NCI-H2107 treated with DMSO at 0.1 percent for 48 hours (cell line): ENCODE measurements around the gene RAD51B.

Source experiments
- DNase-seq: peaks from one replicate; lab custom pipeline; 2025; ENCODE audit not compliant: unreplicated experiment; lab: John Stamatoyannopoulos, UW

RAD51B gene

DNA sequence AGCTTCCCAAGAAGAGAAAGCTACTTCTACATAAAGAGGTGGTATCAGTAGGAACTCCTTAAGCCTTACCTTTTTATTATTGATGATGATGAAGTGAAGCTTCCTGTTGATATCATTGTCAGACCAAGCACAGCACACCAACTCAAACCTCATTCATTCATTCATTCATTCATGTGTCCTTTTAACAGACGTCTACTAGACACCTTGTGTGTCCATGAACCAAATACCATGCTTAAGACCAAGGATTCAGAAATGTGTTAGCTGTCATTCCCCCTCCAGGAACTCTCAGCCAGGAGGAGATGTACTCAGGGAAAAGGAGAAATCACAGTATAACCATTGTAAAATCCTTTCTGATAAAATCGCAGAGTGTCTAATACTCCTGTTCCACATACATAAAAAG lies 778.5 kb downstream of the RAD51B start:
- DNase-seq, result no peak

DNA sequence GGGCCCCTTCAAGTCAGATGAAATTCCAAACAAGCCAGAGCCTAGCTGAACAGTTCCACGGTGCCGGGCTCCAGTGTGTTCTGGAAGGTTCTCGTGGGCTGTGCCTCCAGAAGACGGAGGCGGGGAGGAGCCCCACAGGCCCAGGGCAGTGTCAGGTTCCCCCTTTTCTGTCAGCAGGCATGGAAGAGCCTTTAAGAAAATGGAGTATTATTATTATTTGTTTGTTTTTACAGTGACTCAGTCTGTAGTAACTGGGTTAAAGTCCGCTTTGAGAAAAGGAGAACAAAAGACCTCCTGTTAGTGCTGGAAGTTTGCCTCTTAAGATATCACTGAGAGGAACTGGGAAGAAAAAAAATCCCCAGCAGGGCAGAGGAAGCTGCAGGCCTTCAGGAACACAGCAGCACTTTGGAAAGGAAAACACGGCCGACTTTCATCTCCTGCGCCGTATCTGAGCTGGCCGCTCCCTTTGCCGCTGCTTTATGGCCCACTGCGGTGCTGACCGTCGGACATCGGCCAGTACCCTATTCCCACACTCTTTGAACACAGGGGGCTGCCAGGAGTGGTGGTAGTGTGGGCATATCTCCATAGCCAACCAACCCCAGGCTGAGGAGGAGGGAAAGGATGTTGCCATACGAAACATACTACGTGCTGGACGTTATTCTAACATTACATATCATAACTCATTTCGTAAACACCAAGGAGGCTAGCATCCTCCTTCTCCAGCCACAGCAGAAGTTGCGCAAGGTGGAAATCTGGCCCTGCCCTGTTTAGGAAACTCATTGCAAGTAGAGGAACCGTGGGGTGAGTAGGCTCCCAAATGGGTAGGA lies 779.3 kb downstream of the RAD51B start:
- no peak for DNase-seq

DNA sequence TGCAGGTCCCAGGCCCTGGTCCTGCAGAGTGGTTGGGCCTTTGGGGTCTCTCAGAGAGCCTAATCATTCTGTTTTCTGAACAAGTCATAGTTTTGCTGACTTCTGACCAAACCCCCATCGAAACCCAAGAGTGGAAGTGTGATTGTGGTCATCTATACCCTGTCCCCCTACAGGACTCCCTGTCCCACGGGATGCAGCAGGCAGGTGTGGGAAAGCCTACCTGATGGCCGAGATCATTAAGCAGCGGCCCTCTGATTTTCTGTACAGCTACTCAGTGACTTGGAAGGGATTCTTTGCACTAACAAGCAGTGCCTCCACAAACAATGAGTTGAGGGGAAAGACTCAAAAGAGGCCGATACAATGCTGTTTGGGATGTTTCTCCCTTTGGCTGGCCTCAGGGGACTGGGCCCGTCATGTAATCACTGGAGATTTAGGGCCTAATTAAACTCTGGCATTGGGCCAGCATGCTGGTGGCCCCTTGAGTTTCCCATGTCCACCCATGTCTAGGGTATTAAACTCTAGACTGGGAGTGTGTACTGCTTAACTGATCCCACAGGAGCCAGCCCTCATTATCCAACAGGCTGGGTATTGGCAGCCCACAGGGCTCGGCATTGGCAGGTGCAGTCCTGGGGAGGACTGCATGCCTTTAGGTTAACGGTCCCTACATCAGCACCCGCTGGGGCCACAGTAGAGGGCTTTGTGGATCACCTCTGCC lies 780.5 kb downstream of the RAD51B start:
- no peak for DNase-seq

DNA sequence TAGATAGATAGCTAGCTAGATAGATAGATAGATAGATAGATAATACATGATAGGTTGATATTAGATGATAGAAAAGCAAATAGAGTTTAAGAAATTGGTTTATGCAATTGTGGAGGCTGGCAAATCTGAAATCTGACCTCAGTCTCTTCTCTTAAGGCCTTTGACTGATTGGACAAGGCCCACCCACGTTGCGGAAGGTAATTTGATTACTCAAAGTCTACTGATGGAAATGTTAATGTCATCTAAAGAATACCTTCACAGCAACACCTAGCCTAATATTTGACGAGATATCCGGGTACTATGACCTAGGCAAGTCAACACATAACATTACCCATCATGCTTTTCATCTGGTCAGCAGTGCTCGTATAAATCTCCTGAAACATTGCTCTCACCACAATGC lies 782.9 kb downstream of the RAD51B start:
- no peak for DNase-seq

DNA sequence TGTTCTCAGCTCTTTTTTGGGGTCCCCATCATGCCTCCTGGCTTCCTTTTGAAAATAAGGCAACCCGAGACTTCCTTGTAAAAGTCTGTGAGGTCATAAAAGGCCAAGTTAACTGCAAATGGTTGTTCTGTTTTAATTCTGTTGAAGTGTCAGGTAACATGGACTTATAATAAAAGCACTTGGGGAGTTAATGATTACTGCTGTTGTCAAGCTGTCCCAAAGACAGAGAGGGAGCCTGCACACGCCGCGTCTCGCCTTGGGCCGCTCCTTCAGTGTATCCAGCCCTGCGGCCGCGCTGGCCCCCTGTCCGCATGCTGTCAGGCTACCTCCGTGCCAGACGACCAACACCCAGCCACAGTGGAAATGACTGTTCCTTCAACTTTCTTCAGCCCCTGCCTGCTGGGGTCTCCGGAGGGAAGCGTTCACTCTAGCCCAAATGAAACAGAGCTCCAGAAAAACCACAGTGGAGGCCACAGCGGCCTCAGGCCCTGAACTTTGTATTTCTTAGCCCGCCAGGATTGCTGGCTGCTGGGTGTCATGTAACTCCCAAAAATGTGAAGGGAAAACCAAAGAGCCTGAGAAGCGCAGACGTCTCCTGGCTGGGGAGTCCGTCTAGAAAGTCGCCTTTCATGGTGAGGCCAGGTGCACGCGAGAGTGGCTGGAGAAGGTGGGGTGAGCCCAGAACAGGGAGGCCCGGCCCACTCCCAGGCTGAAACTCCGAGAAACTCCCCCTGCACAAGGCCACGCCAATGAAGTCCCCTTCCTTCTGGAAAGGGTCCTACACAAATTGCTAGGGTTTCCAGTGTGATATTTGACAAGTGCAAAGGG lies 784.2 kb downstream of the RAD51B start:
- no peak for DNase-seq

DNA sequence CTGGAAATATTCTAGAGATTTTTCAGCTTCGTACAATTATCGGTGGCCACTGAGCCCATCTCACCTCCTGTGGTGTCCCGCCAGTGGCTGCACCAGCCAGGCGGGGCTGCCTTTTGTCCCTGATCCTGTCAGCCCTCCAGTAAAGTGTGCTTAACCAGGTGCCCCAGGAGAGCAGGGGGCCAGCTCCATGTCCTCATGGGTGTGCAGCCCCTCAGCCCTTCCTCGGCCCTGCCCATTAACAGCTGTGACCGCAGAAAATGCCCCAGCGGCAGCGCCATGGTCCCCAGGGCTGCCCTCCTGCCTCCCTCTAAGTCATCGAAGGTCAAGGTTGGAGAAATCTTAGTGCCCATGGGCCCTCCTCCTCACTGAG lies 784.8 kb downstream of the RAD51B start:
- no peak for DNase-seq

DNA sequence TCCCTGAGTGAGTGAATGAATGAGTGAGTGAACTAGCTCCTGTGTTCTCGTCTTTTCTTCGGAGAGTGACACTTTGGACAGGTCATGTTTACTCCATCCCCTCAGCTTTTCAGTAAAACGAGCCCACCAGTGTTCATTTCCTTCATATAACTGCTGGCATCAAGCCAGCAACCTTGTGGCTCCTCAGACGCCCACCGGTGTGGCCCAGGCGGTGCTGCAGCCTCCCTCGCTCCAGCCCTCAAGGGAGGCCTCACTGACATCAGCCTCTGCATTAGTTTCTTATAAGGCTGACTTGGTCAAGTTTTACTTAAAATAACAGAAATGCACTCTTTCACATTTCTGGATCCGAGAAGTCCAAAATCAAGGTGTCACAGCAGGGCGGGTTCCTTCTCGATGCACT lies 785.2 kb downstream of the RAD51B start:
- no peak for DNase-seq

DNA sequence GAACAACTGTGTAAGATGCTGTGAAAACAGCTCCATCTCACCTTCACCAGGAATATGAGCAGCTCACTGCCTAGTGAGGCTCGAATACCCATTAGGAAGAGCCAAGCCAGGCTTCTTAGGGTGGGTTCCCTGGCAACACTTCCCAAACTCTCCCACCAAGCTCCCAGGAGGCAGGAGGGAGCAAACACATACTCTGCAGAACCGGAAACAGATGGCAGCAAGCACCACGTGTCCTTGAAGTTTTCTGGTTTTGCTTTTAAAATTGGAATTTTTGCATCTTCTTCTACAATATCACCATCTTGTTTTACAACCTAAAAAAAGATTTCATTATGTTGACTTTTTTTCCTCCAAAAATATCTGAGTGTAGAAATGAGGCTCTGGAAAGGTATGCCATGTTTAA lies 786.6 kb downstream of the RAD51B start:
- no peak for DNase-seq

DNA sequence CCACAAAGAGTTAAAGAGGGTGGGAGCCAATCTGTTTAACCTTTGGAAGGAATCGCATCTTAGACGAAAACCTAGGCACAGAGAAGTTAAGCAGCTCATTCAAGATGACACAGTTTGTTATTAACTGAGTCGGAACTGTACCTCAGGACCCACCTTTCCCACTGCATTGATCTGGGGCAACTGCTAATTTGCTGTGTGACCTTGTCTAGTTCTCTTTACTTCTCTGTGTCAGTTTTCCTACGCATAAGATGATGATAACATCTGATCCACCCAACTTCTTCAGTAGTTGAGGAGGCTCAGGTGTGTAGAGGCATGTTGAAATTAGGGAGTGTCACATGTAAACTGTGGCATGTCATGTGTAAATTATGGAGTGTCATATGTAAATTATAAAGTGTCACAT lies 787.1 kb downstream of the RAD51B start:
- no peak for DNase-seq

DNA sequence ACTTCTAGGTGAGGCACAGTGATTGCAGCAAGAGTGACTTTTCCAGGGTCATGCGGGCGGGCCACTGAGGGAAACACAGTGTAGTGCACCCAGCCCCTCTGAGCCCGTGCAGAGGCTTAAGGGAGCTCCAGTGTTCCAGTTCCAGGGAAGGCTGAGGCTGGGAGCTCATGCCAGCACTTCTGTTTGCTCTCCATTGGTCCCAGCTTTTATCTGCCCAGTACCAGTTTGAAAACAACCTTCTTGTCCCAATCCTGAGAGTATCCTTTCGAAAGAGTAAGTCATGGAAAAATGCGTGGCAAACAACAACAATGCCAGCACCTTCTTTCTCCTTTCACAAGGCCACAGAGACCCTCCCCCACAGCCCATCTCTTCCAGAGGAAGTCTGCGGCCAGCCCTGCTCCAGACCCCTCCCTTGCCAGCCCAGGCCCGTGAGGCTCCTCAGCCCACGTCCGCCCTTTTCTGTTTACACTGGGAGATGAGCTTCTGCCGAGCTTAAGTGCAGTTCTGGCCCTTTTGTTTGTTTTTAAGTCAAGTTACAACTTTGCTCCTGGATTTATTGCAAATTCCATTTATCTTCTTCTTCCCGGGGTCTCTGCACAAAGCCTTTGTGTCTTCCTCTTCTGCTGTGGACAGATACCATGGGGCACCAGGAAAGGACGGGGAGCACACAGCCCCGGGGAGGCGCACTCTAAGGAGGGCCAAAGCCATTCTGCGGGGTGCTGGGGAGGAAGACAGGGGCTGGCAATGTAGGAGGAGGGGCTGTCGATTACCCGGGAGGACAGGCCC lies 787.7 kb downstream of the RAD51B start:
- no peak for DNase-seq

DNA sequence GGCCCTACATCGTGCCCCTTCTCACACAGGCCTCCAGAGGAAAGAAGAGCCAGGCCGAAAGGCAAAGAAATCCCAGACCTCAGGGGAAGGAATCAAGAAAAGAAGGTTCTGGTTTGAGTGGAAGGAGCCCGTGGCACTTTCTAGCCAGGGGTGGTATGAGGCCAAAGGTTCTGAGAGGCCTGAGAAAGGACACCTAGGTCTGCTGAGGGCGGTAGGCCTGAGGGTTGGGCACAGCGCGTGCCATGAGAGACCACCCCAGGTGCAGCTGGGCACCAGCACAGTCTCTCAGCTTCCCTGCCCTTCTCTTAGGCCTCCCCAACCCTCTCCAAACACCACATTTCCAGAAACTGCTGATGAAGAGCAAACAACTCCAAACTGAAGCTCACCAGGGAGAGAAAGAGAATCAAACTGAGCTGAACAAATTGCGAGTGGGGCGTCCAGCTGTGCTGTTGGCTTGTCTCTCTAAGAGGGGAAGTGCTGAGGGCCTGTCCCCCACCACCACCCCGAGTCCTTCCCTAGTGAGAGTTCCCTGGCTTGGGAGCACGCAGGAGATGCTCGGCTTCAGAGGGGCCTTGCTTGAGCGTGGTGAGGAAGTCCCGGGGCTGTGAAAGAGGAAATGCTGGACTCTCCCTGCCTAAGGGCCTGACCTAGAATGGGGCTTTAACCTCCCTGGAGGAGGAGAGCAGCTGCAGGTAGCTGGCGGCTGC lies 788.4 kb downstream of the RAD51B start:
- DNase-seq, result no peak

DNA sequence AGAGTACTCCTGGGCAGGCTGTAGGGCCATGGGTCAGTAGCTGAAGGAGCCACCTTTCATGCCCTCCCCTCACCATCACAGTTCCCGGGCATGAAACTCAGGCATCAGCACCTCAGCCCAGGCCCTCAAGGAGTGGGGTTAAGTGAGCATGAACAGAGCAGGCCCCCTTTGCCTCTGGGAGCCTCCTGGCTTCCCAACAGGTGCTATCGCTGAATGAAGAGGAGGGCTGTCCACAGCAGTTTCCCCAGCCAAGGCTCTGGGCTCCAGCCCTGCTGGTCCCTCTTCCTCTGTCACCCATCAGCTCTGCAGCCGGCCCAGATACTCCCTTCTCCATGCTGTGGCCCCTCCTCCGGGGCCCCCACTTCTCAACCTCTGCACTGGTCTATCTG lies 789.0 kb downstream of the RAD51B start:
- DNase-seq, result no peak

DNA sequence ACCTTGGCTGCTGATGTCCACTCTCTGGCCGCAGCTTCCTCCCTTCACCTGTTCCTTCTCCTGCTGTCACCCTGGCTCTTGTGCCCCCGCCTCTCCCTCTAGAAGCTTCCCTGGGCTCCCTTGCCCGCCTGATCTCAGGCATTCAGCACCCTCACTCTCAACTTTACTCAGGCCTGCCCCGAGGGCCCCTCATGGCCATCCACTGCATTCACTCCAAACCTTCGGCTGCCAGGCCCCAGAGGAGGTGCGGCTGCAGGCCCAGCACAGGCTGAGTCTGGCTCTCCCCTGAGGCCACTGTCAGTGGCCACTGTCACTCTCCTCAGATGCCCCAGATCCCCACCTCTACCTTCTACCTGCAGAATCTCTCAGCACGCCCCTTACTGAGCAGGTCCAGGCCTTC lies 789.4 kb downstream of the RAD51B start:
- no peak for DNase-seq

DNA sequence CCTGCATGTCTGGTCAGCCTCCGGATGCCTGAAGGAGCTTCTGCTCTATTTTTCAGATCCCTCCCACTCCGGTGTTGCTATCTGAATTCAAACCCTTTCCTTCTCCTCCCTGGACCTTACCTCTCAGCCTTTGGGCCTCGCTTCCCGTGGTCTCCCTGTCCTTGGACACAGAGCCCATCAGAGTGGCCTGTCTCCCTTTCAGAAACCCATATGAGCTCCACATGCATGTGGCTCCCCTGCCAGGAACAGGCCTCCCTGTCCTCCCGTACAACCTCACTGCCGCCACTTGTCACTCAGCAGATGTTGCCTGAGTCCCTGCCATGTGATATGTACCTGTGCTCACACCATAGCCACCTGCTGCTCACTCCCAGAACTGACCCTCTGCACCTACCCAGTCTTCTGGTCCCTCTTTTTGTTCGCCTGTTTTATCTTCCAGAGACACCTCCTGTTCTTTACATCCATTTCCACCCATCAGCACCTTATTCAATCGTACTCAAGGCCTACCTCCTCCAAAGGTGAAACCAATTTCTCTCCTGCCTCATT lies 790.7 kb downstream of the RAD51B start:
- no peak for DNase-seq

DNA sequence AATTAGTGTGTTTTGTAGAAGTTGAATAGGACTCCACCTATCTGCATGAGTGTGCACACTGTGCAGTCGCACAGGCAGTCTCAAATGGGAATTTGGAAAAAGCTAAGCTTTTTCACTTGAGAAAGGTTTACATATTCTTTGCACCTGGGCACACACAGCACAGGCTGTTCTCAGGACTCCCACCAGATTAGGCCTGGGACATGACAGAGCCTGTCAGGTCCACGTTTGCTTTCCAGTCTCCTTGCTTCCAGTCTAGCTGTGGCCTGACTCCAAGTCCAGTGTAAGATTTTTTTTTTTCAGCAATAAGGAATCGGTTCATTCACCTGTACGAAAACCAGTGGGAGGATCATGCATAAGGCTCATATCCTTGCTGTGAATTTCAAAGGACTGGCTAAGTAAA lies 792.0 kb downstream of the RAD51B start:
- no peak for DNase-seq

DNA sequence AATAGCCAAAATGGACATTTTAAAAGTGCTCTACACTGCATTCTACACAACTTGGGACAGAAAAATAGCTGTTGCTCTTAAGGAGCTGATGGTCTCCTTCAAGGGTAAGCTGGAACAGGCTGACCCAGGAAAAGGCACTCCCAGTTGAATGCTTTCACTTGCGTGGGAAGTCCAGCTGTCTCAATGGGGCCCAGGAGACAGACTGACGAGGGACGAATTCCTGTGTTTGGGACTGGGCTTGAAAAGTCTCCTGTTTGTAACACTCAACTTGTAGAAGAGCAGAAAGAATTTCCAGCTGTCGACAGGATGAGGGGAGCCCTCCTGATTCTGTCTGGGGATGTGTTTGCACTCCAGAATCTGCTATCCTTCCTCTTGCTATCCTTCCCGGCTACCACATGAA lies 792.5 kb downstream of the RAD51B start:
- no peak for DNase-seq

DNA sequence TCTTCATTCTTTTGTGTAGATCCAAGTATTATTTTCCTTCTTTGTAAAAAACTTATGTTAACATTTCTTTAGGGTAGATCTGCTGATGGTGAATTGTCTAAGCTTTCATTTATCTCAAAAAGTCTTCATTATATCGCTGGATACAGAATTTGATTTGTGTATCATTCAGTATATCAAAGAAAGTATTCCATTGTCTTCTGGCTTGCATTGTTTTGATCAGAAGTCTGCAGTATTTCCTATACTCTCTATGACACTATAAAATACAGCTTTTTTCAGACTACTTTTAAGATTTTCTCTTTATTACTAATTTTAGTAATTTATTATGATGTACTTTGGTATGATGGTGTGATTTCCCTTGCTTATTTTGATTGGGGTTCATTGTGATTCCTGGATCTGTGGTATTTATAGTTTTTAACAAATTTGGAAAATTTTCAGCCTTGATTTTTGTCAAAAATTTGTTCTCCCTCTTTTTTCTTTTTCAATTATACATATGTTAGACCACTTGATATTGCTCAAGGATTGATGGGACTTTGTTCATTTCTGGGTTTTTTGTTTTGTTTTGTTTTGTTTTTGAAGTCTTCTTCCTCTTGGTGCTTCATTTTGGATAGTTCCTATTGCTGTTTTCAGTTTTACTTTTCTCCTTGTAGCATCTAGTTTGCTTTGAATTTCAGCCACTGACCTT lies 796.8 kb downstream of the RAD51B start:
- no peak for DNase-seq

DNA sequence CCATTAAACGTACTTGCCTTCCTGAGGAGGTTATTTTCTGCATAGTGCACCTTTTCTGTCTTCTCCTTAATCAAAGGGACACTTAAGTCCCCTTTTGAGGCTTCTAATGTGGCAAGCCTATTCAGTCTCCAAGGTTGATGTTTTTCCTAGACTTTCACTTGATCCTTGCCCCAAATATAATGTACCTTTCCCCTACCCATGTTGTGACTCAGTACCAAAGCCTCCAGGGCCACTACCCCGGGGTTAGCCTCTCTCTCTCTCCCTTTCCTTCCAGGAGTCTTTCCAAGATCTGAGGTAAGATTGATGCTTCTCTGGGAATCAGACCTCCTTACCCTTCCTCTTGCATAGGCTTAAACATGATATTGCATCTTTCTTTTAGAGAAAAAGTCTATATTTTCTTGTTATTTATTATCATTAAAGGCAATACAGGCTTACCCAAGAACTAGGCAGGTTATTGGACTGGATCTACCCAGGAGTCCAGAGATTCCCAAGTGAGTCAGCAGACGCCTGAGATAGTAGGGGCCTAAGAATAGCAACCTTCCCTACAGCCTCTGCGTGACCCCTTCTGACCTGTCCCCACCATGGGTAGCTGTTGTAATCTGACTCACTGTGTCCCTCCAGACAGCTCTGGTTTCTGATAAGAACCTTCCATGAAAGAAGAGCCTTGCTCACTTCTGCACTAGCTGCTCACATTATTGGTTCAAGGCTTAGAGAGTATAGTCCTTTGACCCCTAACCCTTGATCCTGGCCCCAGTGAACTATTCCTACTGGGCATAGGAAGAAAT lies 800.4 kb downstream of the RAD51B start:
- no peak for DNase-seq
